NCI-H460 (cell line): ENCODE data around the gene RCOR1. TPM values are rescaled to one million over a fixed set of nuclear protein-coding genes. Genes with fewer than 3 reads are reported as not detected.

Experiments
- small RNA-seq, 2 experiments: library from RNA; depleted of rRNA; stranded (forward); fragments of <200 nt; gene quantifications; one replicate each; pipeline ENCODE3, GENCODE V24; 2014
- total RNA-seq: library from RNA; depleted of rRNA; stranded (reverse); fragments of >200 nt; shearing (Covaris generic); gene quantifications from 2 replicates; pipeline ENCODE4 v1.2.3, GENCODE V29; 2014; rRNA removed

RCOR1 gene
- total RNA-seq, 1 experiment from 2014 or later, result 24.9 TPM

Small RNAs within 50 kb of the gene (small RNA-seq; reads per million reads assigned to genes)
- gene RF00019 (0 reads per million in 2 experiments), gene RN7SL546P (0.02 to 0.23 reads per million in 2 experiments)

Other genes with a start within 250 kb of the RCOR1 start
- 96.7 and 101 TPM in 2 replicates for gene CINP, start 229.8 kb upstream of the RCOR1 start, total RNA-seq
- gene TECPR2, start 229.7 kb upstream of the RCOR1 start, total RNA-seq, result 2.3 and 3.2 TPM in 2 replicates
- gene ANKRD9, start 82.9 kb upstream of the RCOR1 start, total RNA-seq, result 13.0 and 16.5 TPM in 2 replicates
- gene TRAF3, start 184.8 kb downstream of the RCOR1 start, total RNA-seq, result 14.2 and 15.1 TPM in 2 replicates